Stimulated activated CD4-positive, alpha-beta T cell treated with anti-CD3 and anti-CD28 coated beads, Interleukin-4, amount 100 ng/mL, for 1 hour (primary cell): ENCODE data around the gene CAPN1.
"Not testable (repeated sequence)": the region's sequence is repeated elsewhere in the genome, so short reads cannot be mapped to it uniquely, and the experiment has no call there.

ENCODE experiments used
- DNase-seq: peaks from one replicate; pipeline ENCODE4 v3.0.0-alpha.2; 2020

CAPN1 gene

DNA sequence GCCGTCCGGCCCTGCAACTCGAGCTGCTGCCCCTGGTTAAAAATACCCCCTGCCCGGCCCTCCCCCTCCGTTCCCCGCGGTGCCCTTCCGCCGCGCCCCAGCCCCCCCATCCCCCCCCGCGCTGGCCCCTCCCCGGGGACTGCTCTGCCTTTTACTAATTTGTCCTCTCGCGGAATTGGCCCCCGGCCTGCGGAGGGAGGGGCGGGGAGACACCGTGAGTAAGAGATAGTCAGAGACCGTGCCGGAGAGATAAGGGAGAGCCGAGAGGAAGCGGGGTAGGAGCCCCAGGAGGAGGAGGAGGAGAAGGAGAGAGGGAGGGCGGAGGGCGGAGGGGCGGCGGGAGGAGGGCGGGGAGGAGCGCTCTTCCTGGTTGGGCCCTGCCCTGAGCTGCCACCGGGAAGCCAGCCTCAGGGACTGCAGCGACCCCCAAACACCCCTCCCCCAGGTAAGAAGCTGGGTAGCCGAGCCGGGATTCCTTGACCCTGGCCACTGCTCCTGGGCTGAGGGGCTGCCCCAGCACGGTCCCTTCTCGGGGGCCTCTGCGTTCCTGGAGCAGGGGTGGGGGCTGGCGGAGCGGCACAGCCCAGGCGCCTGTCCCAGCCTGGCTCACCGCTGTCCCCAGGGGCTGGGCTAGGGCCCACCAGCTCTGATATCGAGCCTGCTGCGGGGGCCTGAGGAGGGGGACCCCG lies at the start of gene CAPN1:
Gene CAPN1 (plus strand): TSS at position 360 of the 689 bp plus-strand sequence. CDS start 774 bp downstream, outside the sequence.
- DNase-seq: peak; percentile 72

DNA sequence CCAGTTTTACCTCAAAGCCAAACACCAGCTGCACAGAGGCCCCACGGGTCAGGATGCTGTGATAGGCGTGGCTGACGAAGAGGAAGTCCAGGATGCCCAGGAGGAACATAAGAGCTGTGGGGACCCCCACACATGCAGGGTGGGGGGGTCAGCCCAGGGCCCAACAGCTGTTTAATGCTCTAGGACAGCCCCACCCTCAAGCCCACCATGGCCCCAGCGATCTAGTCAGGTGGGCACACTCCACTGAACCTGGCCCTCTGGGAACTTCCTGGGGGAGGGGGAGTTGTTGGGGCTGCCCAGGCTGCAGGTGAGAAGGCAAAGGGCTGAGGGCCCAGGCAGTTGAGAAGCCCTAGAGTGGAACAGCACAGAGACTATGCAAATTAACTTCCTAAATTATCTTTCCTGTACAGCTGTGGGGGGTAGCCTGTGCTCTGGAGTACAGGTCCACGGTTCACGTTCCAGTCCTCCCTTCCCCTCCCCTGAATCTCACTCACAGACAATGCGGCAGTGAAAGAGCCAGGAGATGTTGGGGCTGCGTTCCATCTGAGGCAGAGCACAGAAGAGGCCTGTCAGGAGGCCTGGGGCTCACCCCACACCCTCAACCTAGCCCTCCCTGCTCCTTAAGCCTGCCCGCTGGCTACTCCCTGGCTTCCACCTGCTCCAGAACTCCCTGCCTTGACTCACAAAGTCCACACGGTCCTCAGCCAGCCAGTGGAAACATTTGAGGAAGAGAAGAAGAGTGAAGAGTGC lies 49.3 kb upstream of the CAPN1 start:
- DNase-seq: no peak

DNA sequence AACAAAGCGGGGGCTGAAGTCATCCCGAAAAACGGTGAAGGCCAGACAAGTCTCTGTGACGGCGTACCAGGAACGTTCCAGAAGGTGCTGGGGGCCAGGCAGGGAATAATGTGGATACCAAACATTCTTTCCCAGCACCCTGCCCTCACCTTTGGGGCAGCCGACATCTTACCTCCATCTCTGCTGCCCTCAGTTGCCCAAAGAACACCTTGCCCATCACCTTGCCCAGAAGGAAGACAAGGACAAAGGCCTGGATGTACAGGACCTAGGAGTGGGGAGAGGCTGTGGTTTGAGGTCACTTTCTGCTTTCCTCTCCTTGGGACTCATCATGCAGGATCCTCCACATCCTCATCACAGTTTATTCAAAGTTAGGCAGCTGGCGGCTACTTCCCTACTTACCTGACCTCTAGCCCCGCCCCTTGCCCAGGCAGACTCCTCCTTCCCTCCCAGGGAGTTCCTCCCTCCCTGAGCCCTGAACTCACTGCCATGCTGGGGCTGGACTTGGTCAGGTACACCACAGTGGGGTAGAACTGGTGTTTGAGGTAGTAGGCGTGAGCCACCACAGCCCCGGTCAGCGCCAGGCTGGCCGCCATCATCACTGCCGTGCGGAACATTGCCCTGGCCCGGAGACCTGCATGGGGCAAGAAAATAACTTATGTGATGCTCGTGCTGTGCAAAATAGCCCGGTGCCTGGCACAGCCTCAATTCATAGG lies 48.6 kb upstream of the CAPN1 start:
- DNase-seq: peak; percentile 69

DNA sequence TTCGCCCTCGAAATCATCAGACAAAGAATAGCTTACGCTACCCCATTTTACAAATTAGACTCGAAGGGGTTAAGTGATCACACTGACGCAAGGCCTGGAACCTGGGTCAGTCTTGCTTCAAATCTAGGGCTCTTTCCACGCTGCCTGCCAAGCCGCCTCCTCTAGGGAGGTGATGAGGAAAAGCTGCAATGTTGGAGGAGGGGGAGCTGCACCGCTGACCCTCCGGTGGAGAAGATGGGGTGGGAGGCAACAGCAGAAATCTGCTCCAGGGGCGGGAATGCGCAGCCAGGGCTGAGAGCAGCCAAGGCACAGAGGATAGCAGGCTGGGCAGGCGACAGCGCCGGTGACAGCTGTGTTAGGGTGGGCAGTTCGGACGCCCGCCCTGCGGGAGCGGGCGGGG lies 48.0 kb upstream of the CAPN1 start:
- DNase-seq: no peak

DNA sequence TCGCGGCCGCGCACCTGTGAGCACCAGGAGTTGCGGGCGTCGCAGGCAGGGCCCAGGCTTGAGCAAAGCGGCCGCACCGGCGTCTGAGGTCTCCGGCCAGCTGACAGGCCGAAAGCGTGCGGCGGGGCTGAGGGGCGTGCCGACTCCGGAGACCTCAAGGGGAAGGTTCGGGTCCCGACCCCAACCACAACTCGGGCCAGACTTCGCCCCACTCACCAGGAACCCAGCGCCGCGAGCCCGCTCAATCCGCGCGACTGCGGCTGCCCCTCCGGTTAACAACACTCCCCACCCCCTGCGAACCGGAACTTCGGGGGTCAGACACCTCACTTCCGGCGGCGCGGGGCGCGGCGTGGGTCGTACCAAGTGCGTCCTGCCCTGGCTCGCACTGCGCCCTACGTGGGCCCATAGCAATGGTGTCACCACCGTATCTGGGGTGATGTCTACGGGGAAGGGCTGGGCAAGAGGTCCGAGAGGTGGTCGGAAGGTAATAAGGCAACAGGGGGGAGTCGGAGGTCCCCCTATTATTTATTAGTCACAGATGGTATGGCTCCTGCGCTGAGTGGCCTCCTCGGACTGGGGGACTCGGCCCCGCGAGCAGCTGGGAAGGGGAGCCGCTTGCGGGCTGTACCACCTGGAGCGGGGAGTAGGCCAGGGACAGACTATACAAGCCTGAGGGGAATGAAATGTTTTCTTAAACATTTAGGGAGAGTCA lies 47.3 kb upstream of the CAPN1 start, which contains the start of gene SYVN1:
Gene SYVN1 (minus strand): TSS at position 280 of the 712 bp plus-strand sequence. CDS start 918 bp downstream, outside the sequence.
- peak; percentile 92 for DNase-seq

DNA sequence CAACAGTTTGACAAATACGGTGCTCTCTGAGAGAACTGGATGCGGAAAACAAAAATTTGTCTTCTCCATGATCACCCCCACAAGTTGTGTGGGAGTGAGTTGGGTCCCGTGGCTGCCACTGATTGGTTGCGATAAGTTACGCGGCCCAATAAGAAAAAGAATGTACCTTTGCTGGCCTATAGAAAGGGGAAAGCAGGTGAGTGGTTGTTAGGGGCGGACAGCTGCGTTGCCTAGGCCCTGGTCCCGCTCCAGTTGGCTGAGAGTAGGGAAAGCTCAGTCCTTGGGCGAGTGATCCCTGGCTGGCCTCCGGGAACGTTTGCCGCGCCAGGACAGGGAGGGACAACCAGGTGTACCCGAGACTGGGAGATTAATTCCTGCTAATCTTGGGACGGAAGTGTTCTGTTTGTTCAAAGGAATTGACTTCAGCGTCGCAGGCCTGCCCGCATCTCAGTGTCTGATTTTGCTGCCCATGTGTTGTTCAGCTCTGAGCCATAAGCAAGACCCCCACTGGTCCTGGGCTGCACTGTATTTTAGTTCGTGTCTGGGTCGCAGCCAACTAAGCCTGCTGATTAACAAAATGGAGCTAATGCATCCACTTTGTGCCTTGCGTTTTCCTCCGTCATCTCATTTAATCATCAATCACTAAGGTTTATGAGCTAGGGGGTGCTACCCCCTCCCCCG lies 46.6 kb upstream of the CAPN1 start:
- peak; percentile 74 for DNase-seq

DNA sequence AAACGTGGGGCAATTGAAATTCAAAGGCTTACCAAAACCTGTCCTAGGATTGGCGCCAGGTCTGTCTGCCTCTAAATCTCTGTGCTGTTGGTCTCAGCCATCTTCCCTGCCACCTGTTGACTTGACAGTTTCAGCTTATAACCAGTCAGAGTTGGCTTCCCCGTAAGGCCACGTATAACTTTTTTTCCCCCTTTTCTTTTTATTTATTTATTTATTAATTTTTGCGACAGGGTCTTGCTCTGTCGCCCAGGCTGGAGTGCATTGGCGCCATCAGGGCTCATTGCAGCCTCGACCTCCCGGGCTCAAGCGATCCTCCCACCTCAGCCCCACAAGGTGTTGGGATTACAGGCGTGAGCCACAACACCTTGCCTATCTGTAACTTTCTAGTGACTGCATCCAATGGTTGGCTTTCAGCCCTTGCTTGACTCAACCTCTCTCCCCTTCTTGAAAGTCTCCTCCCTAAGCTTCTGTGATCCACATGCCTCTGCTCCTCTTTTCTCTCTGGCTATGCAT lies 46.0 kb upstream of the CAPN1 start:
- DNase-seq: no peak

DNA sequence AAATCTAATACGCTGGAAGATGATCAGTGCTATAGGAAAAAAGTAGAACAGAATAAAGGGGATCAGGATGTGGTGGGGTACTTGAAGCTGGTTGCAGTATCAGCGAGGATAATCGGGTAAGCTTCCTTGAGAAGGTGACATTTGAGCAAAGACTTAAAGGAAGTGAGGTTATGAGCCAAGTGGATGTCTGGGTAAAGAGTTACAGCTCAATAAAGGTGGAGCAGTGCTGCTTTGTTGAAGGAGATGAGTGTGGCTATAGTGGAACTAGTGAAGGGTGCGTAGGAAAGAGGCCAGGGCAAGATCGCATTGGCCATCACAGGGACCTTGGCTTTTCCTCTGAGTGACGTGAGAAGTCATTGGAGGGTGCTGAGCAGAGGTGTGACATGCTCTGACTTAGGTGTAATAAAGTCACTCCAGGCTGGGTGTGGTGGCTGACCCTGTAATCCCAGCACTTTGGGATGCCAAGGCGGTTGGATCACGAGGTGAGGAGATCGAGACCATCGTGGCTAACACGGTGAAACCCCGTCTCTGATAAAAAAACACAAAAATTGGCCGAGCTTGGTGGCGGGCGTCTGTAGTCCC lies 45.1 kb upstream of the CAPN1 start:
- no peak for DNase-seq

DNA sequence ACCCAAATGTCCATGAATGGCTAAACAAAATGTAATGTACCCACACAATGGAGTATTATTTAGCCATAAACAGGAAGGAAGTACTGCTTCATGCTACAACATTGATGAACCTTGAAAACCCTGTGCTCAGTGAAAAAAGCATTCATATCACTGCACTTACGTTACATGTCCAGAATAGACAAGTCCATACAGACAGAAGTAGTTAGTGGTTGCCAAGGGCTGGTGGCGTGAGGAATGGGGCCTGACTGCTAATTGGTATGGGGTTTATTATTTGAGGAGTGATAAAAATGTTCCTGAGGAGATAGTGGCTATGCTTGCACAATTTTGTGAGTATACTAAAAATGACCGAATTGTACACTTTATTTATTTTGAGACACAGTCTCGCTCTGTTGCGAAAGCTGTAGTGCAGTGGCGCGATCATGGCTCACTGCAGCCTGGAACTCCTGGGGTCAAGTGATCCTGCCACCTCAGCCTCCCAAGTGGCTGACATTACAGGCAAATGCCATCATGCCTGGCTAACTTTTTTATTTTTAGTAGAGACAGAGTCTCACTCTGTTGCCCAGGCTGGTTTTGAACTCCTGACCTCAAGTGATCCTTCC lies 39.7 kb upstream of the CAPN1 start:
- no peak for DNase-seq

DNA sequence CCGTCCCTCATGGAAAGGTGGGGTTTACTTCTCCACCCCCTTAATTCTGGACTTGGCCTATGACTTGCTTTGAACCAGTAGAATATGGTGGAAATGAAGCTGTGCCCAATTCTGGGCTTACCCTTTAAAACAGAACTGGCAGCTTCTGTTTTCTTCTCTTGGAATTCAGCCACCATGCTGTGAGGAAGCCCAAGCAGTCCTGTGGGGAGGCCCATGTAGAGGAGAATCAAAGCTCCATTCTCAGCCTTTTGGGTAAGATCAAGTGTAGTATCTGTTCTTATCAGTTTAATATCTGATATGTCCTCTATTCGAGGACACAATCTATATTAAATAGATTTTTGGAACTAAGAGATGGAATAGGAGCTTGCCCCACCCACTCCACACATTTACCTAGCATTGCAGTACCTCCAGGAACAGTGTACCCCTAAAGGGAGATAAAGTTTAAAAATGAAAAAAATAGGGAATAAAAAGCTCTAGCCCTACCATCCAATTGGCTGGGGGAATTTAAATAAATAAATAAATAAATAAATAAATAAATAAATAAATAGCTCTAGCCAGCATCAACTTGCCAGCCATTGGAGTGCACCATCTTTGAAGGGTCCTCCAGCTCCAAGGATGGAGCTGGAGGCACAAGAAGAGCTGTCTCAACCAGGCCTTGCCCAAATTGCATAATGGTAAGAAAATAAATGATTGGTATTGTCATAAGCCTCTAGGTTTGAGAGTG lies 34.2 kb upstream of the CAPN1 start:
- DNase-seq: no peak

DNA sequence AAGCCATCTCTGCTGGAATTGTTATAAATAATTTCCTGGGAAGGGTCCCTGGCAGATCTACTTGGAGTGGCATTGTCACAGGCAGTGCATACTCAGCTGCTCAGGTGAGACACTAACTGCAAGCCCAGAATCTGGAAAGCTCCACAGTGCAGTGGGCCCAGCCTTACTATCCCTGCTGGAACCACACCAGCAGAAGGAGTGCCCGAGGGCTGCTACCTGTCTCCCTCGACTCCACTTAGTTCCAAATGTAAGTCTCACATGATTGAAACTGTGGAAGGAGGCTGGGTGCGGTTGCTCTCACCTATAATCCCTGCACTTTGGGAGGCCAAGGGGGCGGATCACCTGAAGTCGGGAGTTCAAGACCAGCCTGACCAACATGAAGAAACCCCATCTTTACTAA lies 33.1 kb upstream of the CAPN1 start:
- DNase-seq: no peak

DNA sequence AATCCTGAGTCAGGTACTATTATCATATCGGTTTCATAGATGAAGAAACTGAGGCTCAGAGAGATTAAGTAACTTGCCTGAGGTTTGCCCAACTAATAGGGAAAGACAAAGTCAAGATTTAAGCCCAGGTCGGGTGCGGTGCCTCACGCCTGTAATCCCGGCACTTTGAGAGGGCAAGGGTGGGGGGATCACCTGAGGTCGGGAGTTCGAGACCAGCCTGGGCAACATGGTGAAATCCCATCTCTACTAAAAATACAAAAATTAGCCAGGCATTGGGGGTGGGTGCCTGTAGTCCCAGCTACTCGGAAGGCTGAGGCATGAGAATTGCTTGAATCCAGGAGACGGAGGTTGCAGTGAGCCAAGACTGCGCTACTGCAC lies 31.6 kb upstream of the CAPN1 start:
- not testable (repeated sequence) for DNase-seq

DNA sequence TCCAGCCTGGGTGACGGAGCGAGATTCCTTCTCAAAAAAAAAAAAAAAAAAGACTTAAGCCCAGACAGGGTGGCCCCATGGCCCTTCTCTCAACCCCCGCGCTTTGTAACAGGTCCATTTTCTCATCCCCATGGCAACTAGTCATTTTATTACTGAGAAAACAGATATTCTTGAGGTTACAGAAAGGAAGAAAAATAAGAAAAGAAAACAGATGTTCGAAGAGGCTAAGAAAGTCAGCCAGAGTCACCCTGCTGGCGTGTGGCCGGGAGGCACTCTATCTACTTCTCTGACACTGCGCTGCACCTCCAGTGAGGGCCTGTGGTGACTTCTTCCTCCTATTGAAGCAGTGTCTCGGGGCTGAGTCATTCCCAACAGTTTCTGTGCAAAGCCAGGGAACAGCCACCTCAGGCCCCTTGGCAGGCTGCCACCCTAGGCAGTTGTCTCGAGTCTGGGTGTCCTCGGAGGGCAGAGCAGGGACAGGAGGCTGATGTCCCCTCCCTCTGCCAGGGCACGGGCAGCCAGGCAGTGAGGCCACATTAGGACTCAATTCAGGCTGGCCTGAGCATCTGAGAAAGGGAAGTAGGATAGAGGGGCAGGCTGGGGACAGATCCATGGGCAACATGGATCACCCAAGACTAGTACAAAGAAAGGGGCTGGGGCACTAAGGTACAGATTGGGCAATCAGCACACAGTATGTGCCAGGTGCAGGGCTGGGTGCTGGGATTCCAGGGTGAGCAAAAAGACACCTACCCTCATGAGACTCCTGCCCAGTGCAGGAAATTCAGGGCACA lies 31.0 kb upstream of the CAPN1 start:
- no peak for DNase-seq

DNA sequence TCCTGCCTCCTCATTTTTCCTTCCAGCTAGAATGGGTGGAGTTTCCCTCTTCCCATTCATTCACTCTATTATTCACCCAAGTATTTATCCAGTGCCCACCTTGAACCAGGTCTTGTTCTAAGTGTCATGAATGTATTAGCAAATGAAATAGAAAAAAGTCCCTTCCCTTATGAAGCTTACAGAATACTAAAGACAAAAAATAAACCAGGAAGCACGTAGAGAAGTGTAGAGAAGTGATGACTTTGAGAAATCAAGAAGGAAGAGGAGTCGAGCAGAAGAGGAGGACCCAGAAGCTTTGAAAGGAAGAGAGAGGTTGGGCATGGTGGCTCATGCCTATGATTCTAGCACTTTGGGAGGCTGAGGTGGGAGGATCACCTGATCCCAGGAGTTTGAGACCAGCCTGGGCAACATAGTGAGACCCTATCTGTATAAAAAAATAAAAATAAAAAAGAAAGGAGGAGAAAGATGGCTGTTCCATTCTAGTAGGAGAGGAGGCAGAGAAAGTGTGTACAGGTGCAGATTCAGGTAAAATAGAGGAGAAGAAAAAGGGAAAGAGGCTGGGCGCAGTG lies 30.3 kb upstream of the CAPN1 start:
- DNase-seq: no peak

DNA sequence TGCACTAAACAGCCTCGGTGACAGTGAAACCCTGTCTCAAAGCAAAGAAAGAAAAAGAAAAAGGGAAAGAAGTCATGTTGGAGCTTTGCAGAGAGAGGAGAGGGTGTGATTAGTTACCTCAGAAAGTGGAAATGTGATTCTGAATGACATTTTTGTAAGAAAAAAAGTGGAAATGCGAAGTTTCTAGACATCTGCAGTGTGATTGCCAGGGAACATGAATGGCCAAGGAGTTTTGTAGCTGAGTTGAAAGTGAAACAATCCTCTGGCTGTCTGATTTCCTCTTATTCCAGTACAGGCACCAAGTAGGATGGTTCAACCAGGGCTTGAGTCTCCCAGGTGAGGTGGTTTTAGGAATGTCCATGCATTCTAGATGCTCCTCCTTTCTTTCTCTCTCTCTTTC lies 29.6 kb upstream of the CAPN1 start:
- DNase-seq: no peak

DNA sequence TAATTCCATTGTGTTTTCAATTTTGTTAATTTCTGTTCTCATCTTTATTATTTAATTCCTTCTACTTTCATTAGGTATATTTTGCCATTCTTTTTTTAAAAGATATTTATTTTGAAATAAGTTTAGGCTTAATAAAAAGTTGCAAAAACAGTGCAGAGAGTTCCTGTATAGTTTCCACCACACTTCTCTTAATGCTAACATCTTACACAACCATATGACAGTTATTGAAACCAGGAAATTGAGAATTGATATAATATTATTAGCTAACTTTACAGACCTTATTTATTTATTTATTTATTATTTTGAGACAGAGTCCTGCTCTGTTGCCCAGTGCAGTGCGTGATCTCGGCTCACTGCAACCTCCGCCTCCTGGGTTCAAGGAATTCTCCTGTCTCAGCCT lies 25.5 kb upstream of the CAPN1 start:
- no peak for DNase-seq

DNA sequence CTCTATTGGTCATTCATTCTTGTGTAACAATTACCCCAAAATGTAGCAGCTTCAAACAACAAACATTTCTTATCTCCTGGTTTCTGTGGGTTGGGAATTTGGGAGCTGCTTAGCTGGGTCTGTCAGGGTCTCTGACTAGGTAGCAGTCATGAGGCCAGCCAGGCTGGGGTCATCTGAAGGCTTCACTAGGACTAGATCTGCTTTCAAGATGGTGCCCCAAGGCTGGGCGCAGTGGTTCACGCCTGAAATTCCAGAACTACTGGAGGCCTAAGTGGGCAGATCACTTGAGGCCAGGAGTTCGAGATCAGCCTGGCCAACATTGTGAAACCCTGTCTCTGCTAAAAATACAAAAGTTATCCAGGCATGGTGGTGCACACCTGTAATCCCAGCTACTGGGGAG lies 24.8 kb upstream of the CAPN1 start:
- no peak for DNase-seq

DNA sequence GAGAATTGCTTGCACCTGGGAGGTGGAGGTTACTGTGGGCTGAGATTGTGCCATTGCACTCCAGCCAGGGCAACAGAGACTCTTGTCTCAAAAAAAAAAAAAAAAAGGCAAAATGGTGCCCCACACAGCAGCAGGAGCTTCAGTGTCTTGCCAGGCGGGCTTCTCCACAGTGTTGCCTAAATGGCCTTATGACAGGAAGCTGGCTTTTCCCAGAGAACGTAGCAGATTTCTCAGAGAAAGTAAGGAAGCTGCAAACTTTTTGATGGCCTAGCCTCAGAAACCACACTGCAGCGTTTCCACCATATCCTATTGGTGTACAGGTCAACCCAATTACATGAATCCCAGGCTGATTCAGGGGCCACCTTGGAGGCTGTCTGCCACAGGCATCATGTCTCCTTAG lies 24.4 kb upstream of the CAPN1 start:
- no peak for DNase-seq

DNA sequence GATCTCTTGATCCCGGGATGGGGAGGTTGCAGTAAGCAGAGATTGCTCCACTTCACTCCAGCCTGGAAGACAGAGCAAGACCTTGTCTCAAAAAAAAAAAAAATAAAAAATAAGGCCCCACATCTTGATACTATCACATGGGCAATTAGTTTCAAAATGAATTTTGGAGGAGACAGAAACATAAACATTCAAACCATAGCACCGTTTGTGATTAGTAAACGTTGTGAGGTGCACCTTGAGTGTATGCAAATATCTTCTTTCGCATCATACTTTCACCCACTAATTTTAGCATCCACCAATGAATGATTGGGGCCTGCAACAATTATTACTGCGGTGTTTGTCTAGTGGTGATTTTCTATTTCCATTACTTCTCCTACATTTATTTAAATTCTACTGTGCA lies 22.7 kb upstream of the CAPN1 start:
- no peak for DNase-seq

DNA sequence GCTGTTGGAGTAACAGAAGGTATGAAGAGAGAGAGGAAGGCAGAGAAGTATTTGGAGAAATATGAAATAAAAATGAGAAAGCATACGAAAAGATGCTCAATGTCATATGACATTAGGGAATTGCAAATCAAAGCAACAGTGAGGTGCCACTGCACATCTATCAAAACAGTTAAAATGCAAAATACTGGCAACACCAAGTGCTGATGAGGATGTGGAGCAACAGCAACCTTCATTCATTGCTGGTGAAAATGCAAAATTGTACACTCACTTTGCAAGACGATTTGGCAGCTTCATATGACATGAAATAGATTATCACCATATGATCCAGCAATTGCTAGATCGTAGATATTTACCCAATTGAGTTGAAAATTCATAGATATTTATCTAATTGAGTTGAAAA lies 21.1 kb upstream of the CAPN1 start:
- no peak for DNase-seq
